Mesothelial cell of epicardium (in vitro differentiated cells): ENCODE results near the gene C1QTNF9B. TPM values are rescaled to one million over a fixed set of nuclear protein-coding genes. Genes with fewer than 3 reads are reported as not detected.

ENCODE experiments used
- DNase-seq, 2 experiments: peaks; one replicate each; pipeline ENCODE4 v3.0.0; 2021; ENCODE audit warnings: low spot score in 2 of 2; ENCODE audit not compliant: unreplicated experiment in 2 of 2
- H3K27ac Mint-ChIP-seq: 2 replicates; pipeline ENCODE4 v1.8.0; 2021; ENCODE audit warnings: mixed read lengths
- H3K27me3 Mint-ChIP-seq: 2 replicates; pipeline ENCODE4 v1.8.0; 2021; ENCODE audit warnings: low read depth, mixed read lengths
- H3K36me3 Mint-ChIP-seq: 2 replicates; pipeline ENCODE4 v1.8.0; 2021; ENCODE audit warnings: mixed read lengths
- H3K4me1 Mint-ChIP-seq: 2 replicates; pipeline ENCODE4 v1.8.0; 2021; ENCODE audit warnings: mixed read lengths
- H3K4me3 Mint-ChIP-seq: 2 replicates; pipeline ENCODE4 v1.8.0; 2021; ENCODE audit warnings: mild to moderate bottlenecking, moderate library complexity, mixed read lengths
- H3K9me3 Mint-ChIP-seq: 2 replicates; pipeline ENCODE4 v1.8.0; 2021; ENCODE audit warnings: mixed read lengths
- CTCF ChIP-seq: fragments of 200-600 bp; sonication (generic); IDR thresholded peaks from one replicate; pipeline ENCODE4 v1.5.0; 2021; ENCODE audit warnings: antibody characterized with exemption; ENCODE audit not compliant: unreplicated experiment
- total RNA-seq: library from RNA; stranded (reverse); gene quantifications from 3 replicates; pipeline ENCODE4 v1.2.1, GENCODE V29; 2021

Gene C1QTNF9B
- total RNA-seq, 1 donor from 2014 or later = not detected

- TF ChIP-seq CTCF = no peak
- Mint-ChIP-seq H3K36me3 (peaks cover 10% of the 10 kb centered on the region), H3K27me3 (no peaks in the 10 kb centered on the region), H3K4me1 (peaks cover 5% of the 10 kb centered on the region), H3K9me3 (no peaks in the 10 kb centered on the region), H3K4me3 (no peak overlapping the region), H3K27ac (no peak overlapping the region)
- no peak for DNase-seq
Observed at GRCh38 chr13:23877286-23877685, 20.0 kb downstream of the C1QTNF9B start.

GRCh38 chr13:23876265-23876664, 21.0 kb downstream of the C1QTNF9B start:
- H3K27ac Mint-ChIP-seq = peak overlapping the region; percentile 2

GRCh38 chr13:23871616-23872220, 25.6 kb downstream of the C1QTNF9B start:
- DNase-seq = no peak
- no peak overlapping the region for H3K4me3 Mint-ChIP-seq
- H3K27ac Mint-ChIP-seq = no peak overlapping the region
- H3K4me1 Mint-ChIP-seq = peaks cover 7% of the 10 kb centered on the region
- H3K36me3 Mint-ChIP-seq = no peaks in the 10 kb centered on the region
- H3K27me3 Mint-ChIP-seq = no peaks in the 10 kb centered on the region
- H3K9me3 Mint-ChIP-seq = no peaks in the 10 kb centered on the region
- peak; percentile 84 for TF ChIP-seq CTCF

More at GRCh38 chr13:23876265-23876664, 21.0 kb downstream of the C1QTNF9B start:
- TF ChIP-seq CTCF = no peak
- peaks cover 10% of the 10 kb centered on the region for H3K36me3 Mint-ChIP-seq
- no peaks in the 10 kb centered on the region for H3K27me3 Mint-ChIP-seq
- H3K4me1 Mint-ChIP-seq = peaks cover 5% of the 10 kb centered on the region
- no peak overlapping the region for H3K4me3 Mint-ChIP-seq
- no peak for DNase-seq
- no peaks in the 10 kb centered on the region for H3K9me3 Mint-ChIP-seq

GRCh38 chr13:23870356-23871140, 26.8 kb downstream of the C1QTNF9B start:
- no peak for TF ChIP-seq CTCF
- Mint-ChIP-seq H3K9me3 (no peaks in the 10 kb centered on the region), H3K27ac (no peak overlapping the region), H3K4me1 (peaks cover 2% of the 10 kb centered on the region), H3K36me3 (no peaks in the 10 kb centered on the region), H3K4me3 (no peak overlapping the region), H3K27me3 (no peaks in the 10 kb centered on the region)
- DNase-seq = no peak

- DNase-seq = no peak
- no peak for TF ChIP-seq CTCF
- Mint-ChIP-seq H3K36me3 (no peaks in the 10 kb centered on the region), H3K4me1 (peaks cover 4% of the 10 kb centered on the region), H3K9me3 (no peaks in the 10 kb centered on the region), H3K27ac (no peak overlapping the region), H3K27me3 (no peaks in the 10 kb centered on the region), H3K4me3 (no peak overlapping the region)
Observed at GRCh38 chr13:23868521-23868920, 28.8 kb downstream of the C1QTNF9B start.
